ENCODE data around the gene CD40LG.

CD40LG gene

GRCh38 chrX:136674270-136674985 lies 26.5 kb downstream of the CD40LG start:
- no peak overlapping the region for H3K27ac ChIP-seq
- TF ChIP-seq CTCF (conservative IDR thresholded peaks at IDR 0.05) (no peak), ZFX (IDR thresholded peaks at IDR 0.05) (no peak)

- no peak for TF ChIP-seq CTCF (conservative IDR thresholded peaks at IDR 0.05)
- TF ChIP-seq ZFX (IDR thresholded peaks at IDR 0.05): no peak
- no peak overlapping the region for H3K27ac ChIP-seq
These were observed 31.6 kb downstream of the CD40LG start for GRCh38 chrX:136679531-136679930.

GRCh38 chrX:136684120-136684519 lies 36.2 kb downstream of the CD40LG start:
- H3K27ac ChIP-seq: no peak overlapping the region
- no peak for TF ChIP-seq ZFX (IDR thresholded peaks at IDR 0.05)
- TF ChIP-seq CTCF (conservative IDR thresholded peaks at IDR 0.05): no peak

GRCh38 chrX:136687457-136687856 lies 39.5 kb downstream of the CD40LG start:
- TF ChIP-seq CTCF (conservative IDR thresholded peaks at IDR 0.05): no peak
- TF ChIP-seq ZFX (IDR thresholded peaks at IDR 0.05): no peak
- H3K27ac ChIP-seq: no peak overlapping the region

- H3K27ac ChIP-seq: no peak overlapping the region
- TF ChIP-seq CTCF (conservative IDR thresholded peaks at IDR 0.05): no peak
- TF ChIP-seq ZFX (IDR thresholded peaks at IDR 0.05): no peak
These were observed 41.5 kb downstream of the CD40LG start for GRCh38 chrX:136689436-136689835.

GRCh38 chrX:136691028-136691809 lies 43.3 kb downstream of the CD40LG start:
- TF ChIP-seq ZFX (IDR thresholded peaks at IDR 0.05) (no peak), CTCF (conservative IDR thresholded peaks at IDR 0.05) (no peak)
- H3K27ac ChIP-seq: no peak overlapping the region

GRCh38 chrX:136692271-136692670 lies 44.3 kb downstream of the CD40LG start:
- no peak overlapping the region for H3K27ac ChIP-seq
- TF ChIP-seq ZFX (IDR thresholded peaks at IDR 0.05) (no peak), CTCF (conservative IDR thresholded peaks at IDR 0.05) (no peak)

All from C4-2B (cell line).